ENCODE results near the gene KRT12. TPM values are rescaled to one million over a fixed set of nuclear protein-coding genes. Genes with fewer than 3 reads are reported as not detected.

Gene KRT12
- total RNA-seq, 1 experiment from 2014 or later, result 2.7 TPM

DNA sequence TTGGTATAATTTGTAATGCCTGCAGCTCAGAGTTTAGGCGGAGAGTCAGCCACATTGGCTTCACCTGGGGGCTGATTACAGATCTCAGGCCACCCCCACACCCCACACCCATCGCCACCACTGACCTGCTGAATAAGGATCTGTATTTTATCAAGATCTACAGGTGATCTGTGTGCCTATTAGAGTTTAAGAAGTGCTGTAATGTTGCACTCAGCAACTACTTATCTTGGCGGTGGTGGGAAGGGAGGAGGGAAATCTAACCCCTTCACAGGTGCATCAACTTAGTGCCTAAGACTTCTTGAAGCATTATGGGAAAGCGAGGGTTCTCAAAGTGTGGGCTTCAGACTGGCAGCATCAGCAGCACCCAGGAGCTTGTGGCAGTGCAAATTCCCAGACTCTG, 35.5 kb upstream of the KRT12 start:
- Mint-ChIP-seq H3K4me3 (ENCODE audit: low read depth, unreplicated experiment) (peak overlapping the region; percentile 51), H3K4me1 (ENCODE audit: low read depth, unreplicated experiment) (peaks cover 79% of the 10 kb centered on the region), H3K36me3 (ENCODE audit: insufficient read depth, unreplicated experiment) (peaks cover 39% of the 10 kb centered on the region), H3K27ac (ENCODE audit: unreplicated experiment) (peak overlapping the region; percentile 92), H3K27me3 (ENCODE audit: unreplicated experiment) (no peaks in the 10 kb centered on the region), H3K9me3 (ENCODE audit: low read depth, unreplicated experiment) (no peaks in the 10 kb centered on the region)
- TF ChIP-seq, protein P1, sequence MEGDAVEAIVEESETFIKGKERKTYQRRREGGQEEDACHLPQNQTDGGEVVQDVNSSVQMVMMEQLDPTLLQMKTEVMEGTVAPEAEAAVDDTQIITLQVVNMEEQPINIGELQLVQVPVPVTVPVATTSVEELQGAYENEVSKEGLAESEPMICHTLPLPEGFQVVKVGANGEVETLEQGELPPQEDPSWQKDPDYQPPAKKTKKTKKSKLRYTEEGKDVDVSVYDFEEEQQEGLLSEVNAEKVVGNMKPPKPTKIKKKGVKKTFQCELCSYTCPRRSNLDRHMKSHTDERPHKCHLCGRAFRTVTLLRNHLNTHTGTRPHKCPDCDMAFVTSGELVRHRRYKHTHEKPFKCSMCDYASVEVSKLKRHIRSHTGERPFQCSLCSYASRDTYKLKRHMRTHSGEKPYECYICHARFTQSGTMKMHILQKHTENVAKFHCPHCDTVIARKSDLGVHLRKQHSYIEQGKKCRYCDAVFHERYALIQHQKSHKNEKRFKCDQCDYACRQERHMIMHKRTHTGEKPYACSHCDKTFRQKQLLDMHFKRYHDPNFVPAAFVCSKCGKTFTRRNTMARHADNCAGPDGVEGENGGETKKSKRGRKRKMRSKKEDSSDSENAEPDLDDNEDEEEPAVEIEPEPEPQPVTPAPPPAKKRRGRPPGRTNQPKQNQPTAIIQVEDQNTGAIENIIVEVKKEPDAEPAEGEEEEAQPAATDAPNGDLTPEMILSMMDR (IDR thresholded peaks at IDR 0.05; ENCODE audit: unreplicated experiment), result no peak
- CTCF ChIA-PET, result interaction anchor here (0.5 to 4.6 kb wide), 35 partner anchors 8 to 922 kb away, joined by 3 to 68 read pairs (median 5); partner anchors contain the start of genes KRT19, KRT20, KRTAP1-1 and PSMD3
- intact Hi-C loops (cut with micrococcal nuclease; ENCODE audit: unreplicated experiment), result loop anchor here (1.0 to 2.0 kb wide), 2 partner anchors 99 to 288 kb away; no protein-coding TSS in a partner anchor
- BruUV-seq (replicated peaks), result TSS peak; percentile 88
- peak; percentile 61 for DNase-seq

DNA sequence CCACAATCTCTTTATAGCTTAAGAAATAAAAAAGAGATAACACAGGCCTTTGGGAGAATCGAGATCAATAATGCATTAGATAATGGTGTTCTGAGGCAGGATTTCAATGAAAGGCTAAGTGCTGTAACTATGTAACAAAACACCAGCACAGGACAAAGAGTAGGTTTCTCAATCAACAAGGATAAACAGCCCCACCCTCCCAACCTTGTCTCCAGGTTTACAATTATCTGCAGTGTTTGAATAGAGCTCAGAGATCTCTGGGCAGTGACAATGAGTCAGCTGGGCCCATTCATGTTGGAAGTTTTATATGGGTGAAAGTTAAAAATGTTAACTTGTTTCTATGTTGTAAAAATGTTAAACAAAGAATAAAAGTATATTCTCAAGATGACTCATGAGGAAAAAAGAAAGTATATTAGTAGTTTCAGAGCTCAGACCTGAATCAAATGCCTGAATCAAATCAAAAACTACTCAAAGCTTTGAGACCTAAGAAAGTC, 35.0 kb upstream of the KRT12 start:
- H3K27ac Mint-ChIP-seq (ENCODE audit: unreplicated experiment), result peak overlapping the region; percentile 92
- H3K27me3 Mint-ChIP-seq (ENCODE audit: unreplicated experiment), result no peaks in the 10 kb centered on the region
- H3K4me3 Mint-ChIP-seq (ENCODE audit: low read depth, unreplicated experiment), result peak overlapping the region; percentile 51
- H3K9me3 Mint-ChIP-seq (ENCODE audit: low read depth, unreplicated experiment), result no peaks in the 10 kb centered on the region
- H3K4me1 Mint-ChIP-seq (ENCODE audit: low read depth, unreplicated experiment), result peaks cover 75% of the 10 kb centered on the region
- TF ChIP-seq, protein P1 (IDR thresholded peaks at IDR 0.05; ENCODE audit: unreplicated experiment), result no peak
- no TSS peak for BruUV-seq (replicated peaks)
- intact Hi-C loops (cut with micrococcal nuclease; ENCODE audit: unreplicated experiment), result loop anchor here (1.0 to 2.0 kb wide), 2 partner anchors 99 to 287 kb away; no protein-coding TSS in a partner anchor
- CTCF ChIA-PET, result interaction anchor here (0.5 to 4.6 kb wide), 37 partner anchors 8 to 992 kb away, joined by 3 to 68 read pairs (median 5); partner anchors contain the start of genes KRT19, KRT20, KRT23 and KRTAP1-1
- H3K36me3 Mint-ChIP-seq (ENCODE audit: insufficient read depth, unreplicated experiment), result peaks cover 39% of the 10 kb centered on the region
- peak; percentile 91 for DNase-seq

DNA sequence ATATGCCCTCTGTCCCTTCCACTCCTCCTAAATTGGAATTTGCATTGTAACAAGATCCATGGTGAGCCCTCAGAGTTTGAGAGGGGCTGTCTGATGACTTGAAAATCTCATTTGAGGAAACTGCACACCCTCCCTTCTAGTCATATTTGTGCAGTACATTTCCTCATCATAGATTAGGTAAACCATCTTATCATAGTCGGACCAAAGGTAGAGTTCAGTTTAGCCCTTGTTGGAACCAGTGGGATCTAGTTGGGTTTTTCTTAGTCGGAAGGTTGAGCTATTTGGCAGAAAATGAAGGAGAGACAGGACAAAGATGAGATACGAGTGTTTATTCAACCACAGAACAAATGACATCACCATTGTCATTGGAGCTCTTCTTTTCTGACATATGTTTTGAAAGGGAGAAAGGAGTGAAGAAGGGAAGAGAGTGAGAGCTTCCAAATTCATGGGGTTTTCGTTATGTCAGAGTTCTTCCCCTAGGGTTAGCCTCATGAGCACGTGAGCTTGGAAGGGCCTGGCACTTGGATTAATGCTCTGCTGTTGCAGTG, 33.9 kb upstream of the KRT12 start:
- no peaks in the 10 kb centered on the region for H3K27me3 Mint-ChIP-seq (ENCODE audit: unreplicated experiment)
- TF ChIP-seq, protein P1 (IDR thresholded peaks at IDR 0.05; ENCODE audit: unreplicated experiment), result no peak
- peaks cover 64% of the 10 kb centered on the region for H3K4me1 Mint-ChIP-seq (ENCODE audit: low read depth, unreplicated experiment)
- H3K36me3 Mint-ChIP-seq (ENCODE audit: insufficient read depth, unreplicated experiment), result peaks cover 39% of the 10 kb centered on the region
- intact Hi-C loops (cut with micrococcal nuclease; ENCODE audit: unreplicated experiment), result no loop called here
- H3K9me3 Mint-ChIP-seq (ENCODE audit: low read depth, unreplicated experiment), result no peaks in the 10 kb centered on the region
- no peak for DNase-seq
- CTCF ChIA-PET, result interaction anchor here (0.7 to 4.6 kb wide), 9 partner anchors 12 to 1104 kb away, joined by 3 to 68 read pairs (median 6); no protein-coding TSS in a partner anchor
- no peak overlapping the region for H3K4me3 Mint-ChIP-seq (ENCODE audit: low read depth, unreplicated experiment)
- H3K27ac Mint-ChIP-seq (ENCODE audit: unreplicated experiment), result peak overlapping the region; percentile 92
- BruUV-seq (replicated peaks), result no TSS peak

DNA sequence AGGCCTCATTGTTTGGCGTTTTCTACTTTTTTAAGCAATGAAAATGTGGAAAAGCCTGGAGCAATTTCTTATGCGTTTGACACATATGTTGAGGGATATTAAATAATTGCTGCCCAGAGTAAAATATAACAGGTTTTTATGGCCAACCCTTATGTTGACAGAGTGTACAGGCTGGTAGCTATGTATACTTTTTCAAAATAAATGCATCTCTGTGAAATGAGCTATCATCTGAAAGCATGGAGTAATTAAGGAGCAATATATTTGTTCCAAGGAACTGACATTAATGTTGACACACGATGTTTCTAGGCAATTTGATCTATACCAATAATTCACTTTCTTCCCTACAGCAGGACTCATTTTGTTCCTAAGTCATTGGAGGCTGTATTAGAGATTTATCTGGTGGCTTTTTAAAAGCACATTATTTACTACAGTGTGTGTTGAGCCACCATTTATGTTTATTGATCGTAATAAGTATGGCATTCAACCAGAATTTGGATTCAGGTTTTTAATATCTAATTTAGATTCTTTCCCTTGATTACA, 30.0 kb upstream of the KRT12 start:
- peaks cover 44% of the 10 kb centered on the region for H3K4me1 Mint-ChIP-seq (ENCODE audit: low read depth, unreplicated experiment)
- H3K27me3 Mint-ChIP-seq (ENCODE audit: unreplicated experiment), result no peaks in the 10 kb centered on the region
- no peak overlapping the region for H3K4me3 Mint-ChIP-seq (ENCODE audit: low read depth, unreplicated experiment)
- TF ChIP-seq, protein P1 (IDR thresholded peaks at IDR 0.05; ENCODE audit: unreplicated experiment), result no peak
- no TSS peak for BruUV-seq (replicated peaks)
- DNase-seq, result no peak
- no peaks in the 10 kb centered on the region for H3K9me3 Mint-ChIP-seq (ENCODE audit: low read depth, unreplicated experiment)
- no peak overlapping the region for H3K27ac Mint-ChIP-seq (ENCODE audit: unreplicated experiment)
- intact Hi-C loops (cut with micrococcal nuclease; ENCODE audit: unreplicated experiment), result no loop called here
- H3K36me3 Mint-ChIP-seq (ENCODE audit: insufficient read depth, unreplicated experiment), result peaks cover 14% of the 10 kb centered on the region
- CTCF ChIA-PET, result interaction anchor here (0.6 to 1.3 kb wide), 3 partner anchors 16 to 651 kb away, joined by 3 read pairs; no protein-coding TSS in a partner anchor

Measured in Calu3 (cell line).